WERI-Rb-1 (cell line): ENCODE data around the gene NAT10.
"Not testable (repeated sequence)": the region's sequence is repeated elsewhere in the genome, so short reads cannot be mapped to it uniquely, and the experiment has no call there.

Source experiments
- DNase-seq: peaks from one replicate; pipeline ENCODE4 v3.0.0-alpha.2; 2020
- H3K27ac ChIP-seq: fragments of 250-450 bp; sonication (Bioruptor Pico); 2 replicates; pipeline ENCODE4 v1.5.1; 2020; ENCODE audit warnings: mild to moderate bottlenecking, moderate library complexity
- H3K27me3 ChIP-seq: fragments of 250-450 bp; sonication (Bioruptor Pico); 2 replicates; pipeline ENCODE4 v1.5.1; 2021; ENCODE audit warnings: mild to moderate bottlenecking, low read depth, moderate library complexity; ENCODE audit not compliant: insufficient read depth, severe bottlenecking
- H3K36me3 ChIP-seq: fragments of 250-450 bp; sonication (Bioruptor Pico); 2 replicates; pipeline ENCODE4 v1.5.1; 2020; ENCODE audit warnings: mild to moderate bottlenecking, moderate library complexity
- H3K4me3 ChIP-seq: 2 replicates; pipeline ENCODE4 v1.5.1; 2011; ENCODE audit warnings: low read depth, mild to moderate bottlenecking, control low read depth, low read length
- H3K9me3 ChIP-seq: fragments of 250-450 bp; sonication (Bioruptor Pico); 2 replicates; pipeline ENCODE4 v1.5.1; 2021; ENCODE audit warnings: mild to moderate bottlenecking, moderate library complexity; ENCODE audit not compliant: severe bottlenecking
- CTCF ChIP-seq: IDR thresholded peaks from 2 replicates; pipeline ENCODE4 v1.5.1; 2011; ENCODE audit warnings: low read depth, mild to moderate bottlenecking, control low read depth, inconsistent platforms, low read length

The NAT10 gene

DNA sequence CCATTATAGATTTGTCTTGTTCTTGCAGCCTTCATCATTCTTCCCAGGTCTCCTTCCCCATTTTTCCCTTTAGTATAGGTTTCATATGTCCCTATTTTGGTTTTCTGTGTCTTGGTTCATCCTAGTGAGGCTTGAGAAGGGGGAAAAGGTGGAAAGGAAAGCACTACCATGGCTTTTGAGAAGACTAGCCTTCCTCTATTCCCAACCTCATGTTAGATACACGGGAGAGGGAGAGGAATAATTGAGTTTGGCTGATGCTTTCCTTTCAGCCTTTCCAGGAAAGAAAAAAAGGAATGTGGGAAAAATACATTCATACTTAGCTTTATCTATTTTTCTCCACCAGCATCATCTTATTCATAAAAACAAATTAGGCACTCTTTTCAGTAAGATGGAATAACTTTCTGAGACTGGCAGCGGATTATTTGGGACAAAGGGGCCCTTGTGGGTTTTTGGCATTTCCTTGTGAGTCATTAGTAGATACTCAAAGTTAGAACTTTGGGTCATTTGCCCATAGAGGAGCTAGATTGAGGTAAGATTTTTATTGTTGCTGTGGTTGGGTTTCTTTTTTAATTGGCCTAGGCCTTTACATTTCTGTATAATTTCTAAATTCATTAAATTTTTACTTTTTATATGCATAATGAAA, 30.1 kb upstream of the NAT10 start:
- H3K27me3 ChIP-seq: no peaks in the 10 kb centered on the region
- H3K27ac ChIP-seq: no peak overlapping the region
- DNase-seq: no peak
- H3K9me3 ChIP-seq: no peaks in the 10 kb centered on the region
- H3K4me3 ChIP-seq: no peak overlapping the region
- TF ChIP-seq CTCF: no peak
- H3K36me3 ChIP-seq: peaks cover 93% of the 10 kb centered on the region

GRCh38 chr11:34080609-34081008, 24.8 kb upstream of the NAT10 start:
- no peaks in the 10 kb centered on the region for H3K27me3 ChIP-seq
- no peaks in the 10 kb centered on the region for H3K9me3 ChIP-seq
- DNase-seq: no peak
- no peak for TF ChIP-seq CTCF
- H3K27ac ChIP-seq: no peak overlapping the region
- H3K4me3 ChIP-seq: no peak overlapping the region
- H3K36me3 ChIP-seq: peaks cover 96% of the 10 kb centered on the region

GRCh38 chr11:34084637-34085036, 20.8 kb upstream of the NAT10 start:
- TF ChIP-seq CTCF: no peak
- peaks cover 93% of the 10 kb centered on the region for H3K36me3 ChIP-seq
- H3K27me3 ChIP-seq: no peaks in the 10 kb centered on the region
- no peak for DNase-seq
- H3K4me3 ChIP-seq: no peak overlapping the region
- H3K27ac ChIP-seq: no peak overlapping the region
- H3K9me3 ChIP-seq: no peaks in the 10 kb centered on the region

DNA sequence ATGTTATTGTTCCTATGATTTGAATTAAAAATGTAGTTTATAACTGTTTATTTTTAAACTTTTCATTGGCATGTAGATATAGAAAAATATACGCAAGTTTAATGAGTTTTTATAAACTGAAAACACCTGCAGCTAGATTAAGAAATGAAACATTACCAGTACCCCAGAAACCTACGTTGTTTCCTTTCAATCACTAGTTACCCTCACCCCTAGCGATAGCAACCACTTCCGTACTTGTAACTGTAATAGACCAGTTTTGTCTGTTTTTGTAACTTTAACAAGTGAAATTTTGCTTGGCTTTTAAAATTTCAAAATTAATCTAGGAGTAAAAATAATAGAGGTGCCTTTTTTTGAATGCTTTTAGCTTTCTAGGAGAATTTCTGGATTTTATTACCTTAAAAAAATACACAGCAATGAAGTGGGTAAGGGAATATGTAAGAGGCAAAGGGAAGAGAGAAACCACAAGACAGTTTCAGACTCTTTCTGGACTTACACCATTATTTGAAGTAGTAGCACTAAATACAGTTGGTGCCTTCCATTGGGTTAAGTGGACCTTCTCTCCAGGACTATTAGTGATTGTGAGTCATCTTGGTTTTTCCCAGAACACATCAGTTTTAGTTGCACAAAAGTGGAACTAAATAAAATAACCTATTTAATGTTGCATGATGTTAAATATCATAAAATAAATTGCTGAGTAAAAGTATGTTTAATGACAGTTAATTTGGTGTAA, 18.7 kb upstream of the NAT10 start:
- H3K27me3 ChIP-seq: no peaks in the 10 kb centered on the region
- no peak for DNase-seq
- no peak overlapping the region for H3K27ac ChIP-seq
- H3K4me3 ChIP-seq: no peak overlapping the region
- H3K36me3 ChIP-seq: peaks cover 96% of the 10 kb centered on the region
- H3K9me3 ChIP-seq: no peaks in the 10 kb centered on the region
- no peak for TF ChIP-seq CTCF

DNA sequence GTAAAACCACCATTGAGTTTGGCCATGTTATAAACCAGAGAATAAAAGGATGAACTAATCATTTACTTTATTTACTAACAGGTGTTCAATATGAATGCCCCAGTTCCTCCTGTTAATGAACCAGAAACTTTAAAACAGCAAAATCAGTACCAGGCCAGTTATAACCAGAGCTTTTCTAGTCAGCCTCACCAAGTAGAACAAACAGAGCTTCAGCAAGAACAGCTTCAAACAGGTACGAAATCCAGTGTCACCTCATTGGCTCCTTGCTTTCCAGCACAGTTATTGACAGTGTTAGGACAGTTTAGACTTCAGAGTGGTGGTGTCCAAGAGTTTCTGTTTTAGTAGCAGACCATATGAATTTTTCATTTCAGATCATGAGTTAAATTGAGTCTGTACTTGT, 13.6 kb upstream of the NAT10 start:
- no peaks in the 10 kb centered on the region for H3K9me3 ChIP-seq
- peaks cover 94% of the 10 kb centered on the region for H3K36me3 ChIP-seq
- H3K4me3 ChIP-seq: no peak overlapping the region
- no peak overlapping the region for H3K27ac ChIP-seq
- DNase-seq: no peak
- TF ChIP-seq CTCF: no peak
- no peaks in the 10 kb centered on the region for H3K27me3 ChIP-seq

GRCh38 chr11:34094900-34095299, 10.5 kb upstream of the NAT10 start:
- H3K27me3 ChIP-seq, DNase-seq, H3K9me3 ChIP-seq, H3K4me3 ChIP-seq, H3K27ac ChIP-seq: not testable (repeated sequence)
- peaks cover 98% of the 10 kb centered on the region for H3K36me3 ChIP-seq
